ENCODE measurements around the gene CREB3.

CREB3 gene

DNA sequence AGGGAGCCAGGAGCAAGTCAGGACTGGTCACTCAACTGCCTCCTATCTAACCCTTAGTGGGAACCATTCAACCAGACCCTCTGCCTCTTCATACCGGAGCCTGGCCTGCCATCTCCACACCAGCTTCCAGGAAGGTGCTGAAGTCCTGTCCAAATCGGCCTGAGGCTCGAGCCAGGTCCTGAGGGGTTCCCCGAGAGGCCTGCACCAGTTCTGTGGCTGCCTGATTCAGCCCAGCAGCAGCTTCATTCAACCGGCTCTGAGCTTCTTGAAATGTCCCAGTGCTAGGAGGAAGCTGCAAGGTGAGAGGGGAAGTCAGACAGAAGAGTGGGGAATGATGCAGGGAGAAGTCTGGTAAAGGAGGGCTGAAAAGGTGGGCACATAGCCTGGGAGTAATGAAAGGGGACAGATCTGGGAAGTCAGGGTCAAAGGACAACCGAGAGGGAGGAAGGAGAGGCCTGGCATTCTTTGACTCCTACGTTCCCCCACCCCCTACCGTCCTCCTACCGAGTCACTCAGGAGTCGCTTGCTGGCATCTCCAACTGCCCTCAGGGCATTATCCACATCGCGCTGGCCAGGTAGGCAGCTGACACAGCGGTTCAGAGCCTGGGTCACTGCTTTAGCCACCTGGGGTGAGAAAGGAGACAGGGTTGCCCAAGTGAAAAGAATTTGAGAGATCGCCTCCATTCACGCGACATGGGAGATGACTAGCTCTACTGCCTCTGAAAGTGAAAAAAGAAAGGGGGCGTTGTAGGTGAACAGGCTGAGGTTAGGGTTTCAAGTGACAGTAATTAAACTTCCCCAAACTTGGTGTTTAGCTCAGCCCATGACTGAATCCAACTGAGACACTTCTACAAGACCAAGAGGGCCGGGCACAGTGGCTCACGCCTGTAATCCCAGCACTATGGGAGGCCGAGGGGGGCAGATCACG is 20.7 kb upstream of the CREB3 start:
- no peak overlapping the region for H3K27ac ChIP-seq
- no peak for TF ChIP-seq ZFX (IDR thresholded peaks at IDR 0.05; ENCODE audit: borderline replicate concordance)
- TF ChIP-seq, protein P1, sequence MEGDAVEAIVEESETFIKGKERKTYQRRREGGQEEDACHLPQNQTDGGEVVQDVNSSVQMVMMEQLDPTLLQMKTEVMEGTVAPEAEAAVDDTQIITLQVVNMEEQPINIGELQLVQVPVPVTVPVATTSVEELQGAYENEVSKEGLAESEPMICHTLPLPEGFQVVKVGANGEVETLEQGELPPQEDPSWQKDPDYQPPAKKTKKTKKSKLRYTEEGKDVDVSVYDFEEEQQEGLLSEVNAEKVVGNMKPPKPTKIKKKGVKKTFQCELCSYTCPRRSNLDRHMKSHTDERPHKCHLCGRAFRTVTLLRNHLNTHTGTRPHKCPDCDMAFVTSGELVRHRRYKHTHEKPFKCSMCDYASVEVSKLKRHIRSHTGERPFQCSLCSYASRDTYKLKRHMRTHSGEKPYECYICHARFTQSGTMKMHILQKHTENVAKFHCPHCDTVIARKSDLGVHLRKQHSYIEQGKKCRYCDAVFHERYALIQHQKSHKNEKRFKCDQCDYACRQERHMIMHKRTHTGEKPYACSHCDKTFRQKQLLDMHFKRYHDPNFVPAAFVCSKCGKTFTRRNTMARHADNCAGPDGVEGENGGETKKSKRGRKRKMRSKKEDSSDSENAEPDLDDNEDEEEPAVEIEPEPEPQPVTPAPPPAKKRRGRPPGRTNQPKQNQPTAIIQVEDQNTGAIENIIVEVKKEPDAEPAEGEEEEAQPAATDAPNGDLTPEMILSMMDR (IDR thresholded peaks at IDR 0.05): no peak

DNA sequence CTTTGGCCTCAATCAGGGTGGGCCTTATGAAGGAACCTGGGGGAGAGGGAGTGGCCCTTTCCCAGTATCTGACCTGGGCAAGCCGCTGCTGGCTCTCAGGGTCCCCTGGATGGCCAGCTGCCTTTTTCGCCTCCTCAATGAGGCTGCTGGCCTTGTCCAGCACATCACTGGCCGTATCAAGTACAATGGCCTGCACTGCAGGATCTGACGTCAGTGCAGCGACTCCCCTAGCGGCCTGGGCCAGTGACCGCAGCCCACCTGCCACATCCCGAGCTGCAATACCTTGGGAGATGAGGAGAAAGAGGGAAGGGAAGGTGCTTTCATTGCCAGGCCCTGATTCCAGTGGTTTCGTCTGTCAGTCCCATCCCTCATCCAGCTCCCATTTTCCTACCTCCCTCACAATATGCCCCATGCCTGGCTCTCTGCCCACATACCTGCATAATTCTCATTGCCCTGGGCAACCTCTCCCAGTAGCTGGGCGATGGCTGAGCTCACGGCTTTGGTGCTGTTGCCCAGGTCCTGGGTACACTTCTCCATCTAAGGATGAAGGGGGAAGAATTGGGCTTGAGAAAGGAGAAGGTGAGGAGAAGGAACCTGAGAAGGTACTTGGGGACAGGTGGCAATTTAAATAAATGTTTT is 19.6 kb upstream of the CREB3 start:
- no peak for TF ChIP-seq ZFX (IDR thresholded peaks at IDR 0.05; ENCODE audit: borderline replicate concordance)
- TF ChIP-seq, protein P1 (IDR thresholded peaks at IDR 0.05): no peak
- no peak overlapping the region for H3K27ac ChIP-seq

DNA sequence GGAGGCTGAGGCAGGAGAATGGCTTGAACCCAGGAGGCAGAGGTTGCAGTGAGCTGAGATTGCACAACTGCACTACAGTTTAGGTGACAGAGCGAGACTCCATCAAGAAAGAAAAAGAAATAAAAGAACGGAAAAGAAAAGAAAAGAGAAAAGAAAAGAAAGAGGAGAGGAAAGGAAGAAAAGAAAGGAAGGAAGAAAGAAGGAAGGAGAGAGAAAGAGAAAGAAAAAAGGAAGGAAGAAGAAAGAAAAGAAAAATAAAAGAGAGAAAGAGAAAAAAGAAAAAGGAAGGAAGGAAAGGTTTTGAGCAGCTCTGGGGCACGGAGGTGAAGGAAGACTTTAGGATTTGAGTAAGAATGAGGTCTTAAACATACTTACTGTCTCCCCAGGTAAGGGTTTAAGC is 18.9 kb upstream of the CREB3 start:
- TF ChIP-seq, protein P1 (IDR thresholded peaks at IDR 0.05): no peak
- TF ChIP-seq ZFX (IDR thresholded peaks at IDR 0.05; ENCODE audit: borderline replicate concordance): no peak
- H3K27ac ChIP-seq: no peak overlapping the region

DNA sequence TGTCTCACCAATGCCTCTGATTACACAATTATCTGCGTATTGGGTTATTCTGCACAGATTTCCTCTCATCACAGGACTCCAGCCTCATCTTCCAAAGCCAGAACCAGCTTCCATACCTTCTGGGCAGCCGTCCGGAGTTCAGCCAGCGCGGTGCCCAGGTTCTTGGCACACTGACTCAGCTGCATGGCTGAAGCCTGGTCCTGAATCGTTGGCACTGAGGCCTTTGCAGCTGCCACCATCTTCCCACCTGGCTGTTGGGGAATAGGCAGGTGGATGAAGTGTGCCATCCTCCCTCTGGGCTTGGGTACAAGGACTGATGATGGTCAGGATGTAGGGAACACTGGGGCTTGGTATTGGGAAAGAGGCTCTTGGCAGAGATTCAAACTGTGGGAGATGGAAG is 18.3 kb upstream of the CREB3 start:
- no peak overlapping the region for H3K27ac ChIP-seq

GRCh38 chr9:35714579-35715252 is 17.8 kb upstream of the CREB3 start:
- no peak overlapping the region for H3K27ac ChIP-seq
- TF ChIP-seq, protein P1 (IDR thresholded peaks at IDR 0.05): no peak
- TF ChIP-seq ZFX (IDR thresholded peaks at IDR 0.05; ENCODE audit: borderline replicate concordance): no peak

More for the DNA sequence above, 18.3 kb upstream of the CREB3 start:
- TF ChIP-seq ZFX (IDR thresholded peaks at IDR 0.05; ENCODE audit: borderline replicate concordance): no peak
- TF ChIP-seq, protein P1 (IDR thresholded peaks at IDR 0.05): no peak

GRCh38 chr9:35716230-35716629 is 16.2 kb upstream of the CREB3 start:
- no peak overlapping the region for H3K27ac ChIP-seq
- no peak for TF ChIP-seq ZFX (IDR thresholded peaks at IDR 0.05; ENCODE audit: borderline replicate concordance)
- TF ChIP-seq, protein P1 (IDR thresholded peaks at IDR 0.05): no peak
